IPS DF 19.7 (cell line): ENCODE measurements around the gene IL12A.

Source experiments
- DNase-seq: peaks from one replicate; pipeline ENCODE4 v3.0.0-alpha.2; 2013; ENCODE audit warnings: low read depth, low spot score

IL12A gene

DNA sequence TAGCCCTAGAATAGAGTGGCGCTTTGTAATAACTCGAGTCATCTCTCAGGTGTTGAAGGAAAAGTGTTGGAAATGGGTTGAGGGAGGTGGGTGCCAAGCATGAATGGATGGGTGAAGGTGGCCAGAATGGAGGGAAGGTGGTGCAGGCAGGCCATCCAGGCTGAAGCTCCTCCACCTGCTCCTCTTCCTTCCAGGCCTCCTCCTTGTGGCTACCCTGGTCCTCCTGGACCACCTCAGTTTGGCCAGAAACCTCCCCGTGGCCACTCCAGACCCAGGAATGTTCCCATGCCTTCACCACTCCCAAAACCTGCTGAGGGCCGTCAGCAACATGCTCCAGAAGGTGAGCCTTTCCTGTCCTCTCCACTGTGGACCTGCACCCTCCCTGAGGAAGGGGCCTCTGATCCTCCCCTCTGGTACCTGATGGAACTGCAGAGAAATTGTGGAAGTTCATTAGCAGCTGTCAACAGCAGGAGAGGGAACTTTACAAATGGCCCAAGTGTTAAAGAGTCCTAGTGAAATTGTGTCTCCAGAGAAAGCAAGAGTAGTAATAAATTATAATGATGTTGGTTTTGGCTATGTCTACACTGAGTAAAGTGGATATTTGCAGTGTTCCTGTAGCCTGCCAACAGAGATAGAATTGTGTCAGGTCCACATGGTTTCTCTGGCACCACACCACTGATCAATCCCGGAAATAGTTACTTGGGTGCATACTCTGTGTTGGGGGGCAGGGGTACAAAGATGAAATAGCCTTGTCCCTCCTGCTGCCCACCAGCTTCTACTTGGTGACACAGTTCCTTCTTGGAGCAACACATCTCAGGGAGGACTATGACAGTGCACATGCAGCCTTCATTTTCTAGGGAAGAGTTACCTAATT is 1.6 kb downstream of the IL12A start:
- no peak for DNase-seq

DNA sequence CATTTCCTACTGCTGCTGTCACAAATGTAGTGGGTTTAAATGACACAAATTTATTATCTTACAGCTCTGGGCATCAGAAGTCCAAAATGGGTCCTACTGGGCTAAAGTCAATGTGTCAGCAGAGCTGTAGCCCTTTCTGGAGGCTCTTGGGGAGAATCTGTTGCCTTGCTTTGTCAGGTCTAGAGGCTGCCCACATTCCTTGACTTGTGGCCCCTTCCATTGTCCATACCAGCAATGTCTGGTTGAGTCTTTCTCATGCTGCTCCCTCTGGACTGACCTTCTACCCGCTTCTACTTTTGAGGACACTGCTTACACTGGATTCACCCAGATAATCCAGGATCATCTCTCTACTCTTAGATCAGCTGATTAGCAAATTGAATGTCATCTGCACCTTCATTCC is 3.0 kb downstream of the IL12A start:
- DNase-seq, result no peak

DNA sequence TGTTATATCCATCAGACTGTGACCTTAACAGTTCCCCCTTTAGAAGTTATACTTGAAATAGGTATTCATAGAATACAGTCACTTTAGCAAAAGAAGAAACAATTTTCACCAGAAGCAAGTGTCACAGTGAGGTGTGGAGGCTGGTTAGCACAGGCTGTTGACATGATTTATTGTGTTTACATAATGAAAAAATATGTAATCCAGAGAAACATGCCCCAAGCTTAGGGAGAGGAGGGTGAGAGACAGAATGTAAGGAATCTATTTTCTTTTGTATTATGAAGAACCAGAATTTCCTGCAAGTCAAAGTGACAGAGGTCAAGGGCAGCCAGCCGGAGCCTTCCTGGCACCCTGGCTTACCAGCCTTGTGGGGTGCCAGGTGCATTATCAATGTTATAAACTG is 4.0 kb downstream of the IL12A start:
- no peak for DNase-seq

DNA sequence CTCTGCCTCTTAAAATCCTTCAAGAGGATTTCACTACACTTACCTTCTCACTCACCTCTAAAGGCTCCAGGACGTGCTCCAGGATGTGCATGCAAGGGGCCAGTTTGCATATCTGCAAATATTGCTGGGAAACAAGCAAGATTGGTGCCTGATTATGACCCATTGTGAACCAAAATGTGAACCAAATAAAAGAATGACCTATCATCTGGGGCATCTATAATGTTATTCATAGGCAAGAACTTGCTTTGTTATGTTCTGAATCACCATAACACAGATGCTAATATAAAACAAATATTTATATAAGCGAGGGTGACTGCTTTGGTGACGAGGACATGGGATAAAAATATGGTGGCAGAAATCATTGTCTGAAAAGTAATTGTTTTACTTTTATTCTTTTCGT is 5.5 kb downstream of the IL12A start:
- no peak for DNase-seq

DNA sequence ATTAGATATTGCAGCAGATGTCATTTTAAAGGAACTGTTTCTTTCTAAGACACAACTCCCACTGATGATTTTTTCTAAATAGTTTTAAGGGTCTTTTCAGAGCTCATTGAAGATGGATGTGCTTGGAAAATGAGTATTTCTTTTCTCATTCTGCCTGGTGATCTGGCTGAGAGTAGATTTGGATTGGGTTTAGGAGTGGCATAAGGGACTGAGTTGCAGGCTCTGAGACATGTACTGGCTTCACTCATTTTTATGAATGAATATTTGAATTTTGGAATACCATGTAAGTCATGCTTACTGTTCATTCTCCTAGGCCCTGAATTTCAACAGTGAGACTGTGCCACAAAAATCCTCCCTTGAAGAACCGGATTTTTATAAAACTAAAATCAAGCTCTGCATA is 6.5 kb downstream of the IL12A start:
- DNase-seq, result no peak

DNA sequence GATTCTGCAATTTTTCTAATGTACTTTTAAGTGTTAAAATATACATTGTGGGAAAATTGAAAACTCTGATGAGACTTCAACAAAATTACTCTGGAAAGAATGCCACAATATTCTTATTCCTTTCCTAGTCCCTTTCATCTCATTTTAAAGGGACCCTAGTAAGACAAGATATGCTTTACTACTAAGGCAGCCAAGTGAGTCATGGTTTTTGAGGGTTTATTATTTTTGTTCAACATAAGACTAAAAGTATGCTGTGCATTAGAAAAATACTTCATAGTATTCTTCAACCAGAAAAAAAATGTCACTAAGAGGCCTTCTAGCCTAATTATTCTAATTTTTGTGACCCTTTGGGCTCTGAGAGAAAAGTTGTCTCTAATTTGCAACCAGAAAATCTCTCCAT is 7.4 kb downstream of the IL12A start:
- DNase-seq, result no peak

DNA sequence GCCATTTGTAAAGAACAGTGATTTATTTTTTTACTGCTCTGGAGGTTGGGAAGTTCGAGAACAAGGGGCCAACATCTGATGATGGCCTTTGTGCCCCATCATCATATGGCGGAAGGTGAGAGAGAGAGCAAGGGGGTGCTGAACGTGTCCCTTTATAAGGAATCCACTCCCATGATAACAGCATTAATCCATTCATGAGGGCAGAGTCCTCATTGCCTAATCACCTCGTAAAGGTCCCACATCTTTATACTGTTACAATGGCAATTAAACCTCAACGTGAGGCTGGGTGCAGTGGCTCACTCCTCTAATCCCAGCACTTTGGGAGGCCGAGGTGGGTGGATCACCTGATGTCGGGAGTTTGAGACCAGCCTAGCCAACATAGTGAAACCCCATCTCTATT is 8.3 kb downstream of the IL12A start:
- no peak for DNase-seq

DNA sequence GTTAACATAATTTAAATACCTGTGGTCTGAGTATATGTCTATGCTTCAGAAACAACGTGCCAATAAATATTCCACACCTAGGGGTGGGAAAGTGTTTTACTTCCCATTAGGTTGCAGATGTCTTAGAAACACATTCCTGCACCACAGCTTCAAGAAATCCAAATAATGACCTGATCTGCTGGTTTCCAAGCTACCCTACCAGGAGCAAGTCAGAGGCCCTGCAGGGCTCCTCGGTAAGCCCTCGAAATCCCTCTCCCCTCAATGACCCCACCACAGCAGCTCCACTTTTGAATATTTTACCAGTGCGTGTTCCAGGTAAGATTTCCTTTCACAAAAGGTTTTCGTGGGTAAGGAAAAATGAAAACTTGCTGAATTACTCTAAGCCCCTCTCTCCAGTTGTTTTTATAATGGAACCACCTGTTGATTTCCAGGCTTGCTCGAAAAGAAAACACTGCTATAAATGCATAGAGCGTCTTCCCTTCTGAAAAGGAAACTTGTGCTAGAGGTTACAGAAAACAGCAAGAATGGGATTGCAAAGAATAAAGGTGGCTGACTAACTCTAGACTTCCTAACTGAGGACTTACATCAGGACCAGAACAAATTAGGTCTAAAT is 12.6 kb downstream of the IL12A start:
- no peak for DNase-seq

DNA sequence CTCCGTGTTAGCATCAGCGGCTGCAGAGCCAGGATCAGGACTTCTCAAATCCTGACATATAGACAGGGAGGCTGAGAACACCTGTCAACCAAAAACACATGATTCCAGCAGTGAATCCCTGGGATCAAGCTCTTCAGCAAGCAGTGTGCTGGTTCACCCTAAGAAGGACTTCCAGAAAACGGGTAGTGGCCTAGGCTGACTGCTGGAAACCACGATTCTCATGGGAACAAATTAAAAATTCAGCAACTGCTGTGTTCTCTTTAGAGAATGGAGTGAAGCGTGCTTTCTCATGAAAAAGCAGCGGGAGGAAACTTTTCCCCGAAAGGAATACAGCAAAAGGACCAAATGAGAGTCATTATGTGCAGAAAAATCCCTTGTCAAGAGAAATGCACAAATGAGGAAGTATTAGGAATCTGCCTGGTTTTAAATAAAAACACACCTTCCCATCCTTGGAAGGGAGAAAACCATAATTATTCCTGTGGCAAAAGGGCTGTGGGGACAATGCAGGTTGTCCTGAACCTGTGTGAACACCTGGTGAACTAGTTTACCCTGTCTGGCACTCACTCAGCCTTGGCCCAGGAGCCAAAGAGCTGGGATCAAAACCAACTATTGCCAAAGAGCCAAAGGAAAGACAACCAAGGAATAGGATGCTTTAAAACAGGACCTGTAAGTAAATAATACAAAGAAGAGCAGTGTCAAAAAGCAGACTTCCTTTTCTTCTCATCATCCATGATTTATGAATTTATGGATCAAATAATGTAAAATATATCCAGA is 13.4 kb downstream of the IL12A start:
- no peak for DNase-seq

DNA sequence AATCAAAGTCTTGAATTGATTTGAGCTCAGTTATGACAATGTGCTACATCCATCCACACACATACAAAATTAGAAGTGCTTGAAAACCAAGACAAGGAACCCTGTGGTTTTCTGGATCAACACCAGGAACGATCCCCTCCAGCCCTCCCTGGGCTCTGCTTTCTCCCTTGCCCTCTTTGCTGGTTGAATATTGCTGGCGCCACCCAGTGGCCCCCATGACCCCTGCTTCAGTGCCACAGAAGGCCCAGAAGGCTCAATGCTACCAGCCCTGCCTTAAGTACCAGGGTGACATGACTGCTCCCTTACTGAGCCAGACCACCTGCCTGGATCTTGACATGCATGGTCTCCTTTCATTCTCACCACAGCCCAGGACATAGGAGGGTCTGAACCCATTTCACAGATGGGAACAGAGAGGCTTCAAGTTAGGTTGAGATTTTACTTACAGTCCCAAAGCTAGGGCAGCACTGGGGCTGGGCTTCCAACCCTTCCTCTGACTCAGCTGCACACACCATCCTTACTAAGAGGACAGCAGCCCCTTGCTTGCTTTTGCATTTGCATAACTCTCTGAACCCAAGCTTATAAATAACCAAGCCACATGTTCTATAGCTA is 15.0 kb downstream of the IL12A start:
- DNase-seq, result no peak

DNA sequence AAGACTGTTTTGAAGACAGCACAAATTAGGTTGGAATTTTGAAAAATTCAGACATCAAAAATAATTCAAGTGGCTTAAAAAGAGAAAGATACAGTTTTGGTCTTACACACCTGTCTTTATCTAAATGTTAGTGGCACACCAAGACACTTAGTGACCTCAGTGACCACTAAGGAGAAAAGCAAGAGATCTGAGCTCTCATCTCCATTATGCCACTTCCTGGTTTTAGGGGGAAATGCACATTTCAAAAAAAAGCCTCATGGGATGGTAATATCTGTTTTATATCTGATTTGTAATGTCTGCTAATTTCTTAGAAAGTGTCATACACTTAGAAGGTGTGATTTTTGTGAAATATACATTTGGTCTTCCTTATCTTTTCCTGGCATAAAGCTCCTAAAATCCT is 16.4 kb downstream of the IL12A start:
- no peak for DNase-seq

DNA sequence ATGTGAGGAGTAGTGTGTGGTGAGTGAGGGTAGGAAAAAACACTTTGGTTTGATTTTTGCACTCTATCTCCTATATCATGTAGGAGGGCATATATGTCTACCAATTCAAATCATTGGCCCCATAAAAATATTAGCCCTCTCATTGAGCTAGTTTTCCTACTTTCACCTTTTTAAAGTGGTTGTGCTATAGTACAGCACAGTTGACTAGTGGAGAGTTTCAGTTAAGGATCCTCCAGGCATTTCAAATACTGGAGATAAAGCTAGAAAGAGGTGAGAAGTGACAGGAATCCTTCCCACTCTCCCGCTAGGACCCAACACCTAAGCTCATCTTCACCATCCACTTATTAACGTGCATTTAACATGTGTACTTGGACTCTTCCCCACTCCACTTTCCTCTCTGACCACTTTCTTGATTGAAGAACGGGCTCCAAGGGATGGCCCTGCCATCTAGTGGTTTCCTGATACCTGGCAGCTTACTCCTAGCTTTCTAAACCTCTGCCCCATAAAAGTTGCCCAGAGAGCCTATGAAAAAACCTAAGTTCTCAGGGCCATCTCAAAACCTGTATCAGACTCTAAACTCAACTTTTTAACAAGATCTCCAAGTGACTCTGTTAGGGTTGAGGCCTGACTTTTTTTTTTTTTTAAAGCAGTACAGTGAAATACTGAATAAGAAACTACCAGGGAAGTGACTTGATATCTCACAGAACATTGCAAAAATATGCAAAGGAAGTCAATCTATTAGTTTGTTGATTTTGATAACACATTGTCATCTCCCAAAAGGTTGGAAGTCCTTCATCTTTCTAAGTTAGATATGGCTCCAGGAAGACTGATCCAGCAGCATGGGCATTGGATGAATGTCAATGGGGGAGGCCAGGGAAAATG is 17.9 kb downstream of the IL12A start:
- no peak for DNase-seq

DNA sequence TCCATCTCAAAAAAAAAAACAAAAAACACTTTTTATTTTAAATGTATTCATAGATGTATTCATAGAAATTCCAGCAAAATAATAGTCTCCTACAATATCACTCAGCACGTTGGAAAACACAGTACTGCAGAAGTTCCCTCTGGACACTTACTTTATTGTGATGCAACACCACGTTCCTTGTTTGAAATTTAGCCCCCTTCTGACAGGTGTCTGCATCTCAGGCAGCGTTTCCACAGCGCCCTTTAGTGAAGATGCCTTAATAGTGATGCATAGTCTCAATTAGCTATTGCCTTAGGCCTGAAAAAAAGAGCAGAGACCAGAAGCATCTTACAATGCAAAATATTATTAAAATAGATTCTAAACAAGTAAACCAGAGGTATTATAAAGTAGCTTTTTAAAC is 20.3 kb downstream of the IL12A start:
- DNase-seq, result no peak

DNA sequence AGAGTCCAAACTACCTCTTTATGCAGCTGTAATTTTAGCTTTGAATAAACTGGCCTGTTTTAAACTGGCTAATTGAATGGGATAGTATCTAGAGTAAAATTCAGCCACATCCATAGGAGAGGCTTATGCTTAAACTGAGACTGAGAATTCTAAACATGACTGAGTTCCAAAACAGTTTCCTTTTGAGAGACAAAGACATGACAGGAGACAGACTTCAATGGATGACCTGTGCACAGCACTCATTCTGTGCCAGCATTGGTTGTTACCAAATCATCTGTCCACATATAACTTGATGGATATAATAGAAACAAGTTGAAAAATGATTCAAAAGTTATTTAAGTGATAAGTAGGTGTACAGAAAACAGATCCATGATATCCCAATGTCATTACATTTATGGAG is 20.9 kb downstream of the IL12A start:
- no peak for DNase-seq

DNA sequence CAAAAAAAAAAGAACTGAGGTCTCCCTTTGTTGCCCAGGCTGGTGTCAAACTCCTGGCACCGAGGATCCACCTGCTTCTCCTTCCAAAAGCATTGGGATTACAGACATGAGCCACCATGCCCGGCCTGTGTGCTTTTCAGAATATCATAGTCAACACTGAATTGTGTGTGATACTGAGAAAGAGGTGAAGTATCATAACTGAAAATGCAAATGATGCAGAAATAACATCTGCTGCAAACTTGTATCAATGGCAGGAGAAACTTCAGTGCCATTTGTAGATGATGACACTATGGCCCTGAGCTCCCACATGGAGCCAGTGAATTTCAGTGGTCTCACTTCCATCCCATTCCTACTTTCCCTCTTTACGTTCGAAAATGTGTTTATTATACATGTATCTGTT is 21.9 kb downstream of the IL12A start:
- DNase-seq, result no peak

DNA sequence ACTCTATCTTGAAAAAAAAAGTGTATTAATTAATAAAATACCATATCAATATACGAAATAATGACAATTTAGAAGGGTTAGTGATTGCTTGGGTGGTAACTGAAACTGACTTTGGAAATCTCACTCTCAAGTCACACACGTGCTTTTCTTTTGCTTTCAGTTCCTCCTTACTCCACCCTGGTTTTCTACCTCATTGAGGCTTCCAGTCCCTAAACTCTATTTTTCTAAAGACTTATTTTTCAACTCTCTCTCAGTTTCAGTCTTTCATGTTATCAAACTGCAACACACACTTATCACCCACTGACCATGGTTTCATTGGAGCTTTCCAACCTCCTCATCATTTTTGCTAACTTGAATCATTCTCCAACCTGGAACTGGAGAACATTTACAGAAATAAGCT is 23.5 kb downstream of the IL12A start:
- no peak for DNase-seq

DNA sequence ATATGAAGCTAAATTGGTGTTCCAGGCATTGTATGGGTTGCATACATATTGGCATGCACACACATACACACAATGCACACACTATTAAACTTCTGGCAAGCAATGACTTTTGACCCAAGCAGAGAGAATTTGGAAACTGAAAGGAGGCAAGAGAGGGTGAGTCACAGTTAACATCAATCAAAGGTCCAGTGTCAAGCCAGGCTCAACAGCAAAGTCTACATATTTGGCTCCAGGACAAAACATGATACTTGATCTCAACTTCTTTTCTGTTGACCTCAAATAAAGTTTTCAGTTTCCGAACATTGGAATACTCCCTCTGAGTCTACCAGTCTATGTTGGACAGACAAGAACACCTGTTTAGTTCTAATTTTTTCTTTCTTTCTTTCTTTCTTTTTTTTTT is 28.3 kb downstream of the IL12A start:
- no peak for DNase-seq

DNA sequence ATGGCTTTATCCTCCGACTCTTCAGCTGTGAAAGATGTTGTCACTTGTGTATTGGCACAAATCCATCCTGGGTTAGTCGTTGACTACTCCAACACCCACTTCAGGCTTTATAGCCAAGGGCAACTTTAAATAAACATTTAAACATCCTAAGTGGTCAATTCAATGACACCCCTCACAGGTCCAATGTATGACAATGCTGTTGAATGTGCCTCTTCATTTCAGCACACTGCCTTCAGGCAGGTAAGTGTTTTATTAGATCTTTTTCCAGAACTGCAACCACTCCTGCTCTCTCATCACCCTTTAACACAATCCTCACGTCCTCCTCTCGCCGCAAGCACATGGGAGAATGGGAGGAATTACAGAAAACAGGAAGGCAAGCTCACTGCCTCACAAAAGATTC is 30.3 kb downstream of the IL12A start:
- DNase-seq, result no peak

DNA sequence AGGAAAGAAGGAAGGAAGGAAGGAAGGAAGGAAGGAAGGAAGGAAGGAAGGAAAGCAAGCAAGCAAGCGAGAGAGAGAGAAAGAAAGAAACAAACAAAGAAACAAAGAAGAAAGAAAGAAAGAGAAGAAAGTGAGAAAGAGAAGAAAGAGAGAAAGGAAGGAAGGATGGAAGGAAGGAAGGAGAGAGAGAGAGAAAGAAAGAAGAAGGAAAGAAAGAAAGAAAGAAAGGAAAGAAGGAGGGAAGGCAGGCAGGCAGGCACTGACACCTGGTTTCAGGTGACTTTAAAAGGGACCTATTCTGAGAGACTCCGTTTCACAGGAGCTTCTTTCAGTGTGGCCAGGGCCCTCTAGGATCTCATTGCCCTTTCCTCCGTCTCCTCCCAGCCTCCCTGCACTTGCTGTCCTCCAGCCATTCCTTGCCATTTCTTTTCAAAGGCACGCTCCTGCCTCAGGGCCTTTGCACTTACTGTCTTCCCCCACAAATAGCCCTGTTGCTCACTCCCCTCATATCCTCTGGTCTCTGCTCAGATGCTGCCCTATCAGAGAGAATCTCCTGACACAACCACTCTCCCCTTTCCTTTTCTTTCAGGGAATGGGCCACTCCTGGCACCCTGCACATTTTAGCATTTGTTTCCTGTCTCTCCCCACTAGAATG is 31.5 kb downstream of the IL12A start:
- no peak for DNase-seq

DNA sequence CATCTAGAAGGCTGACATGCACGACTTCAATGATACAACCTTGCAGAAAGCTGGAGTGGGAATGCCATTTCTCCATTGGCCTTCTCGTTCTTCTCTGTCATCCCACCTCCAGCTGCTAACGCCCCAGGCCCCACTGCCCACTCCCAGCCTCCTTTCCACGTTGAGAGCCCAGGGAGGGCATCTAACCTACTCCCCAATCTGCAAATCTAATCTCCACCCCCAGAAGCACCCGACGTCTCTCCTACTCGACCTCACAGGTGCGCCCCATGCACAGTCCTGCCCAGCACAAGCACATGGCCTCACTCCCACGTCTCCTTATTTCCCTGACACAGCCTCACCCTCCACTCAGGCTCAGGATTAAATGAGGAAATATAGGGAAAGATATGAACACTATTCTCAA is 33.4 kb downstream of the IL12A start:
- no peak for DNase-seq

DNA sequence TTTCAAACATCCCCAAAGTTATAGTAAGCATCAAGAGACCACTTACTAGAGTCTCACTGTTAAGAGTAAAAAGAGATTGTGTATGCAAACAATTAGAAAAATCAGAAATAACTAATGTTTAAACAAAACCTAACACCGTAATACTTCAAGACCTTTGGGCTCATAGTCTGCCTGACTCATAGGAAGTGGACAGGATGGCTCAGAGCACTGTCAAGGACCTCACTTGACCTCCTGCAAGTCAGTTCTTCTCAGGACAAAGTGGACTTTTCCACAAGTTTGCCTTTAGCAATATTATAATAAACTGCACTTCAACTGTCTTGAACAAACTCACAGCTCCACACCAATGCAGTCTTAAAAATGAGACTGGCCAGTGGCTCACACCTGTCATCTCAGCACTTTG is 34.8 kb downstream of the IL12A start:
- no peak for DNase-seq
